GM12878 (cell line): Measurements from ENCODE around the gene BRME1.

ENCODE experiments used
- CTCF ChIP-seq, 3 experiments: IDR thresholded peaks in 2 of 3; conservative IDR thresholded peaks in 1 of 3; 2 replicates each; pipeline ENCODE4 v1.5.1; 2011; ENCODE audit warnings: low read depth in 3 of 3, low read length in 3 of 3, mild to moderate bottlenecking in 3 of 3, control low read depth in 2 of 3, moderate library complexity in 2 of 3, inconsistent platforms in 1 of 3, mixed read lengths in 1 of 3; ENCODE audit not compliant: control insufficient read depth in 2 of 3, insufficient read depth in 1 of 3; ENCODE audit errors: extremely low read depth in 1 of 3
- EP300 ChIP-seq, 2 experiments: fragments of 150-350 bp in 1 of 2; IDR thresholded peaks; 2 replicates each; pipeline ENCODE4 v1.6.1; 2011 to 2012; ENCODE audit warnings: low read depth in 2 of 2, low read length in 2 of 2, borderline replicate concordance in 1 of 2, improper control_type of control experiment in 1 of 2, inconsistent platforms in 1 of 2; ENCODE audit not compliant: control insufficient read depth in 1 of 2
- HDAC6 ChIP-seq: fragments of 200-600 bp; sonication (generic); IDR thresholded peaks from one replicate; pipeline ENCODE4 v1.8.0; 2017; ENCODE audit warnings: antibody characterized with exemption; ENCODE audit not compliant: unreplicated experiment
- MLLT1 ChIP-seq: fragments of 450-650 bp; IDR thresholded peaks from 2 replicates; pipeline ENCODE4 v1.6.1; 2016; ENCODE audit warnings: mild to moderate bottlenecking
- MYC ChIP-seq: IDR thresholded peaks from 2 replicates; pipeline ENCODE4 v1.6.1; 2011; ENCODE audit warnings: mild to moderate bottlenecking, low read length, moderate library complexity, inconsistent platforms; ENCODE audit not compliant: insufficient read depth, insufficient replicate concordance, insufficient read length, severe bottlenecking
- PBX3 ChIP-seq: IDR thresholded peaks from 2 replicates; pipeline ENCODE4 v1.6.1; 2011; ENCODE audit warnings: mild to moderate bottlenecking, low read depth, low read length, moderate library complexity; ENCODE audit not compliant: insufficient replicate concordance
- POLR2A ChIP-seq: IDR thresholded peaks from 2 replicates; pipeline ENCODE4 v1.6.1; 2011; ENCODE audit warnings: low read depth, mild to moderate bottlenecking, low read length
- USF2 ChIP-seq: IDR thresholded peaks from 2 replicates; pipeline ENCODE4 v1.6.1; 2011; ENCODE audit warnings: low read depth, low read length, improper control_type of control experiment, borderline replicate concordance
- ZNF384 ChIP-seq: IDR thresholded peaks from 2 replicates; pipeline ENCODE4 v1.6.1; 2012; ENCODE audit warnings: low read depth, mild to moderate bottlenecking, low read length, improper control_type of control experiment, borderline replicate concordance

GRCh38 chr19:13864046-13864666, 41.8 kb downstream of the BRME1 start:
- TF ChIP-seq EP300 (IDR thresholded peaks at IDR 0.05; ENCODE audit: borderline replicate concordance in 1 of 2, control insufficient read depth in 1 of 2, low read depth in 2 of 2, low read length in 2 of 2): no peak
- TF ChIP-seq PBX3: no peak
- no peak for TF ChIP-seq CTCF (IDR thresholded peaks at IDR 0.05 in 2 of 3, conservative IDR thresholded peaks at IDR 0.05 in 1 of 3; ENCODE audit: control insufficient read depth in 2 of 3, extremely low read depth in 1 of 3, insufficient read depth in 1 of 3, low read depth in 3 of 3, low read length in 3 of 3)
- no peak for TF ChIP-seq USF2
- TF ChIP-seq POLR2A: no peak
- TF ChIP-seq MLLT1: no peak
- TF ChIP-seq HDAC6: no peak
- no peak for TF ChIP-seq ZNF384
- TF ChIP-seq MYC: no peak
